Measurements from ENCODE around the gene KCNB1.

GRCh38 chr20:49377326-49377725 lies 105.1 kb downstream of the KCNB1 start:
- TF ChIP-seq POLR2A (IDR thresholded peaks at IDR 0.05; ENCODE audit: low read depth, low read length), result no peak
- TF ChIP-seq POLR2AphosphoS5 (IDR thresholded peaks at IDR 0.05; ENCODE audit: low read depth, low read length), result no peak
- TF ChIP-seq TAF1 (IDR thresholded peaks at IDR 0.05; ENCODE audit: low read depth, low read length), result no peak
- TF ChIP-seq PAX5 (IDR thresholded peaks at IDR 0.05; ENCODE audit: insufficient read depth, low read length, severe bottlenecking), result no peak
- no peak for TF ChIP-seq POU2F2 (IDR thresholded peaks at IDR 0.05; ENCODE audit: low read depth, low read length)
- no peak for TF ChIP-seq SPI1 (IDR thresholded peaks at IDR 0.05; ENCODE audit: low read depth, low read length)
